NOMO-1 treated with DMSO at 0.1 percent for 48 hours (cell line): ENCODE measurements around the gene QSOX1.
"Not testable (repeated sequence)": the region's sequence is repeated elsewhere in the genome, so short reads cannot be mapped to it uniquely, and the experiment has no call there.

ENCODE experiments used
- DNase-seq: peaks from one replicate; lab custom pipeline; 2025; ENCODE audit not compliant: unreplicated experiment; lab: John Stamatoyannopoulos, UW

QSOX1 gene

GRCh38 chr1:180186831-180187230, 32.2 kb downstream of the QSOX1 start:
- DNase-seq = no peak

- DNase-seq = no peak
Measured at GRCh38 chr1:180187626-180188025, 33.0 kb downstream of the QSOX1 start.

GRCh38 chr1:180188091-180188506, 33.4 kb downstream of the QSOX1 start:
- no peak for DNase-seq

GRCh38 chr1:180188684-180189175, 34.1 kb downstream of the QSOX1 start:
- no peak for DNase-seq

GRCh38 chr1:180190091-180190490, 35.4 kb downstream of the QSOX1 start:
- no peak for DNase-seq

- DNase-seq = no peak
Measured at GRCh38 chr1:180192172-180192571, 37.5 kb downstream of the QSOX1 start.

- no peak for DNase-seq
Measured at GRCh38 chr1:180193141-180194047, 38.7 kb downstream of the QSOX1 start.

GRCh38 chr1:180194048-180194425, 39.4 kb downstream of the QSOX1 start:
- DNase-seq = no peak

GRCh38 chr1:180194546-180195207, 40.0 kb downstream of the QSOX1 start:
- DNase-seq = no peak

- no peak for DNase-seq
Measured at GRCh38 chr1:180195401-180195800, 40.7 kb downstream of the QSOX1 start.

GRCh38 chr1:180195916-180196315, 41.2 kb downstream of the QSOX1 start:
- no peak for DNase-seq

GRCh38 chr1:180196436-180197003, 41.9 kb downstream of the QSOX1 start:
- DNase-seq = no peak

GRCh38 chr1:180197231-180197630, 42.6 kb downstream of the QSOX1 start:
- DNase-seq = no peak

GRCh38 chr1:180198196-180198595, 43.5 kb downstream of the QSOX1 start:
- no peak for DNase-seq

GRCh38 chr1:180198611-180199010, 43.9 kb downstream of the QSOX1 start:
- no peak for DNase-seq

GRCh38 chr1:180199018-180199417, 44.3 kb downstream of the QSOX1 start:
- no peak for DNase-seq

GRCh38 chr1:180201451-180202200, 47.0 kb downstream of the QSOX1 start:
- DNase-seq = no peak

GRCh38 chr1:180202588-180202987, 47.9 kb downstream of the QSOX1 start:
- not testable (repeated sequence) for DNase-seq

- no peak for DNase-seq
Measured at GRCh38 chr1:180204231-180204630, 49.6 kb downstream of the QSOX1 start.

GRCh38 chr1:180206581-180206980, 51.9 kb downstream of the QSOX1 start:
- no peak for DNase-seq

GRCh38 chr1:180208264-180208663, 53.6 kb downstream of the QSOX1 start:
- DNase-seq = peak; percentile 64
